ENCODE measurements around the gene SLC35E1. TPM values are rescaled to one million over a fixed set of nuclear protein-coding genes. Genes with fewer than 3 reads are reported as not detected.
"Not testable (repeated sequence)": the region's sequence is repeated elsewhere in the genome, so short reads cannot be mapped to it uniquely, and the experiment has no call there.

Gene SLC35E1
- total and polyA plus RNA-seq, 12 donors, result 20.1 to 49.8 (median 37.3) TPM

DNA sequence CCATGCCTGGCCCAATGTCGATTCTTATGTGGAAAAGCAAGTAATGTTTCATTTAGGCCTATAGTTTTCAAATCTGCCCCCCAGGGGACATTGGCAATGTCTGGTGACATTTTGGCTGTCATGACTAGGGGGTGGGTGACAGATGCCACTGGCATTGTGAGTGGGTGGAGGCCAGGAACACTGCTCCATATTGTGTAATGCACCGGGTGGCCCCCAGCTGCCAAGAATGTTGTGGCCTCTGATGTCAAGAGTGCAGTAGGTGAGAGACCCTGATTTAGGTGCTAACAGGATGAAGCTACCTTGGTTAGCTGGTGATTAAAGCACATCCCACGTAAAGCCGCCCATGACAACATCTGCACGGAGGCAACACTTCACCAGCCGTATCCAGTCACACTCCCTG lies 65.3 kb downstream of the SLC35E1 start:
- intact Hi-C loops (cut with DNase I), result no loop called here
- no peak for DNase-seq
- H3K4me3 ChIP-seq, result no peak overlapping the region
- H3K4me1 ChIP-seq (replicated peaks in 1 of 2), result no peaks in the 10 kb centered on the region
- peaks cover 0 to 13% of the 10 kb centered on the region in 2 donors for H3K36me3 ChIP-seq (replicated peaks in 1 of 2)
- no peak overlapping the region for H3K27ac ChIP-seq
- H3K9me3 ChIP-seq (replicated peaks in 1 of 3), result no peaks in the 10 kb centered on the region
- WGBS, 4 donors, result 79 to 97% (median 92%) methylated on average over 6 of the region's 6 CpGs
- no peak for TF ChIP-seq CTCF (IDR thresholded peaks at IDR 0.05)
- TF ChIP-seq POLR2A (IDR thresholded peaks at IDR 0.05), result no peak
- H3K27me3 ChIP-seq, result no peaks in the 10 kb centered on the region

- intact Hi-C loops (cut with DNase I), result not testable (repeated sequence)
Observed at GRCh38 chr19:16506161-16506560, 66.1 kb downstream of the SLC35E1 start.

DNA sequence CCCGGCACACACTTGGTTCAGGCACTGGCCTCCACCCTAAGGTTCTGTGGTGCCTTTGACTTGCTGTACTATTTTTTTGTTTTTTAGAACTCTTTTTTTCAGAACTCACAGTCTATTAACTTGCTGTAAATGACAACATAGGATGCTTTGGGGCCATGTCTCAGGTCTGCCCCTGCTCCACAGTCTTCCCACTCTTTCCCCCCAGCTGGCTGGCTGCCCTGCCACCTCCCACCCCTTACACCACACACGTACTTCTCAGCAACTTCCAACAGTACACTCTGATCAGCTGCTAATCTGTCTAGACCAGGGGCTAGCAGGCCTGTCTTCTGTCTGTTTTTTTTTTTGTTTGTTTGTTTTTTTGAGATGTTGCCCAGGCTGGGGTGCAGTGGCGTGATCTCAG lies 67.9 kb downstream of the SLC35E1 start:
- Histone ChIP-seq H3K36me3 (replicated peaks in 1 of 2) (peaks cover 0 to 16% of the 10 kb centered on the region in 2 donors), H3K4me1 (replicated peaks in 1 of 2) (no peaks in the 10 kb centered on the region), H3K9me3 (replicated peaks in 1 of 3) (no peaks in the 10 kb centered on the region), H3K27me3 (no peaks in the 10 kb centered on the region), H3K4me3 (no peak overlapping the region), H3K27ac (no peak overlapping the region)
- intact Hi-C loops (cut with DNase I), result no loop called here
- WGBS, 4 donors, result 84 to 91% (median 89%) methylated on average over 3 of the region's 3 CpGs
- TF ChIP-seq POLR2A (IDR thresholded peaks at IDR 0.05), result no peak
- no peak for TF ChIP-seq CTCF (IDR thresholded peaks at IDR 0.05)
- no peak for DNase-seq

More at GRCh38 chr19:16506161-16506560, 66.1 kb downstream of the SLC35E1 start:
- not testable (repeated sequence) for H3K27me3 ChIP-seq; H3K4me3 ChIP-seq; H3K27ac ChIP-seq; DNase-seq; H3K9me3 ChIP-seq (replicated peaks in 1 of 3); H3K4me1 ChIP-seq (replicated peaks in 1 of 2)
- WGBS, 4 donors, result 93 to 94% (median 93%) methylated on average over 9 to 11 of the region's 11 CpGs
- peaks cover 0 to 12% of the 10 kb centered on the region in 2 donors for H3K36me3 ChIP-seq (replicated peaks in 1 of 2)

Small RNAs within 50 kb of the gene (small RNA-seq; reads per million reads assigned to genes)
- 0 to 0.08 reads per million in 2 donors for gene RN7SL146P

Other genes with a start within 250 kb of the SLC35E1 start
- 10 to 100 TPM in 7 of 9 donors, 1 to 10 TPM in 2; 2.2 to 52.3 (median 26.8) TPM for gene KLF2, start 247.6 kb downstream of the SLC35E1 start, total RNA-seq
- gene KLF2, start 247.6 kb downstream of the SLC35E1 start, polyA plus RNA-seq, result 10 to 100 TPM in 1 of 3 donors, 1 to 10 TPM in 2; 7.0 to 29.3 (median 9.6) TPM
- 10 to 100 TPM in 8 of 9 donors, 1 to 10 TPM in 1; 9.7 to 46.7 (median 24.2) TPM for gene EPS15L1, start 100.4 kb downstream of the SLC35E1 start, total RNA-seq
- gene EPS15L1, start 100.4 kb downstream of the SLC35E1 start, polyA plus RNA-seq, result 10 to 100 TPM; 28.9 to 59.0 (median 32.6) TPM
- gene CALR3, start 76.2 kb downstream of the SLC35E1 start, total RNA-seq, result under 1 TPM in 2 of 9 donors, not detected in 7; 0.17 to 0.41 TPM
- gene CALR3, start 76.2 kb downstream of the SLC35E1 start, polyA plus RNA-seq, result under 1 TPM in 2 of 3 donors, not detected in 1; 0.07 to 0.11 TPM
- gene C19orf44, start 76.0 kb downstream of the SLC35E1 start, total RNA-seq, result 1 to 10 TPM; 3.2 to 9.3 (median 5.3) TPM
- 10 to 100 TPM in 1 of 3 donors, 1 to 10 TPM in 2; 4.8 to 12.1 (median 5.9) TPM for gene C19orf44, start 76.0 kb downstream of the SLC35E1 start, polyA plus RNA-seq
- gene CHERP, start 30.0 kb downstream of the SLC35E1 start, total RNA-seq, result 10 to 100 TPM in 7 of 9 donors, 1 to 10 TPM in 2; 2.9 to 50.7 (median 13.1) TPM
- 10 to 100 TPM; 11.3 to 39.3 (median 24.8) TPM for gene CHERP, start 30.0 kb downstream of the SLC35E1 start, polyA plus RNA-seq
- 10 to 100 TPM in 3 of 9 donors, 1 to 10 TPM in 6; 5.2 to 17.3 (median 9.5) TPM for gene MED26, start 55.8 kb upstream of the SLC35E1 start, total RNA-seq
- gene MED26, start 55.8 kb upstream of the SLC35E1 start, polyA plus RNA-seq, result 1 to 10 TPM; 4.6 to 6.9 (median 6.4) TPM
- 100 to 1,000 TPM in 3 of 9 donors, 10 to 100 TPM in 6; 76.0 to 136 (median 92.0) TPM for gene SMIM7, start 87.7 kb upstream of the SLC35E1 start, total RNA-seq
- 100 to 1,000 TPM in 1 of 3 donors, 10 to 100 TPM in 2; 82.9 to 102 (median 87.3) TPM for gene SMIM7, start 87.7 kb upstream of the SLC35E1 start, polyA plus RNA-seq
- 10 to 100 TPM in 1 of 9 donors, 1 to 10 TPM in 8; 3.7 to 10.4 (median 6.4) TPM for gene TMEM38A, start 88.7 kb upstream of the SLC35E1 start, total RNA-seq
- gene TMEM38A, start 88.7 kb upstream of the SLC35E1 start, polyA plus RNA-seq, result 1 to 10 TPM; 2.2 to 4.1 (median 3.3) TPM
- under 1 TPM in 1 of 9 donors, not detected in 8; 0.04 TPM for gene NWD1, start 147.4 kb upstream of the SLC35E1 start, total RNA-seq
- not detected for gene NWD1, start 147.4 kb upstream of the SLC35E1 start, polyA plus RNA-seq

Measured in adrenal gland (tissue), 12 donors.